GM06990 (cell line): ENCODE data around the gene CRABP2.

Experiments
- DNase-seq: peaks from one replicate; pipeline ENCODE4 v3.0.0-alpha.2; 2011; ENCODE audit not compliant: insufficient read length; ENCODE audit errors: extremely low read depth
- H3K27me3 ChIP-seq: replicated peaks from 2 replicates; pipeline ENCODE4 v1.6.0; 2011; ENCODE audit warnings: low read length; ENCODE audit not compliant: control insufficient read depth, insufficient read depth
- H3K36me3 ChIP-seq: 2 replicates; pipeline ENCODE4 v1.5.1; 2011; ENCODE audit warnings: low read length; ENCODE audit not compliant: control insufficient read depth, insufficient read depth
- H3K4me3 ChIP-seq: replicated peaks from 2 replicates; pipeline ENCODE4 v1.5.1; 2011; ENCODE audit warnings: low read depth, mild to moderate bottlenecking, control low read depth, low read length
- TF ChIP-seq, protein P1 (sequence below): IDR thresholded peaks from 2 replicates; pipeline ENCODE4 v1.5.1; 2011; ENCODE audit warnings: low read length, control low read depth, mild to moderate bottlenecking, inconsistent platforms; ENCODE audit not compliant: insufficient read depth, poor library complexity, severe bottlenecking

CRABP2 gene

DNA sequence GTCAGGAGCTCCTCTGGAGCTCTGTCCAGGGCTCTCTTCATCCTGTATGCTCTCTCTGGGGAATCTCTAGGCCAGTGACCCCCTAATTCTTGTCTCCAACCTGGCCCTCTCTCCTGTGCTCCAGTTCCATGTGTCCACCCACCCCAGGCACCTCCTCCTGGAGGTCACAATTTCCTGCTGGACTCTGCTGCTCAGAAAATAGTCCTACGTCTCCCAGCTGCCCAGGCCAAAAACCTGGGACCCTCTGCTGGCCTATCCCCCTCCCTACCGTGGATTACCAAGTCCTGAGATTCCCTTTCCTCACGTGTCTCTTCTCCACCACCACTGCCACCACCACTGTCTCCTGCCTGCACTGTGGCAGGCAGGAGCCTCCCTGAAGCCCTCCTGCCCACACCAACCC, 39.8 kb downstream of the CRABP2 start:
- H3K27me3 ChIP-seq: peaks cover 2% of the 10 kb centered on the region; the same call in 1 of the 2 replicates
- no peaks in the 10 kb centered on the region for H3K36me3 ChIP-seq
- DNase-seq: no peak
- TF ChIP-seq, protein P1, sequence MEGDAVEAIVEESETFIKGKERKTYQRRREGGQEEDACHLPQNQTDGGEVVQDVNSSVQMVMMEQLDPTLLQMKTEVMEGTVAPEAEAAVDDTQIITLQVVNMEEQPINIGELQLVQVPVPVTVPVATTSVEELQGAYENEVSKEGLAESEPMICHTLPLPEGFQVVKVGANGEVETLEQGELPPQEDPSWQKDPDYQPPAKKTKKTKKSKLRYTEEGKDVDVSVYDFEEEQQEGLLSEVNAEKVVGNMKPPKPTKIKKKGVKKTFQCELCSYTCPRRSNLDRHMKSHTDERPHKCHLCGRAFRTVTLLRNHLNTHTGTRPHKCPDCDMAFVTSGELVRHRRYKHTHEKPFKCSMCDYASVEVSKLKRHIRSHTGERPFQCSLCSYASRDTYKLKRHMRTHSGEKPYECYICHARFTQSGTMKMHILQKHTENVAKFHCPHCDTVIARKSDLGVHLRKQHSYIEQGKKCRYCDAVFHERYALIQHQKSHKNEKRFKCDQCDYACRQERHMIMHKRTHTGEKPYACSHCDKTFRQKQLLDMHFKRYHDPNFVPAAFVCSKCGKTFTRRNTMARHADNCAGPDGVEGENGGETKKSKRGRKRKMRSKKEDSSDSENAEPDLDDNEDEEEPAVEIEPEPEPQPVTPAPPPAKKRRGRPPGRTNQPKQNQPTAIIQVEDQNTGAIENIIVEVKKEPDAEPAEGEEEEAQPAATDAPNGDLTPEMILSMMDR: no peak
- H3K4me3 ChIP-seq: no peak overlapping the region

DNA sequence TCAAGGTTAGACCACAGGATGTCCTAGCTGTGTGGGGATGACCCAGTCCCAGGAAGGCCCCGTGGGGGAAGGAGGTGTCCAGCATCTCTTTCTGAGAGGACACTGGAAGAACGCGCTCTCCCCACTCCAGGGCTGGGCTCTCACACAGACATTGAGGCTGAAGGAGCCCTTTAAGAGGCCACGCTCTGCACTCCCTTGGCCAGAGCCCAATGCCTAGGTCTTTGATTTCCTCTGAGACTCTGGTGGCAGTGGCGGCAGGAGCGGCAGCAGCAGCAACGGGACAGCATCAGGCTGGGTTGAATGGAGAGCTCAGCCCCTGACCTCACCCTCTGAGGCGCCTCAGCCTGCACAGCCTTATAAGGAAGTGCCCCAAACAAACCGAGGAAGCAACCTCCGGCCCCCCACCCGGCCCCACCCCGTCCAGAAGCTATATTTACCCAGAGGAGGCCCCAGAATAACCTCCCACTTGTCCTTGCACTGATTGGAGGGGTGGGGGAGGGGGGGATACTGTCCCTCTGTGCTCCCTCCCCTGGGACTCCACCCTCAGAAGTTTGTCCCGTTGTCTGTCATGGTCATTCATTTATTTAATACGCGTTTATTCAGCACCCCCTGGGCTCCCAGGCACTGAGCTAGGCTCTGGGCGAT, 40.5 kb downstream of the CRABP2 start:
- H3K4me3 ChIP-seq: no peak overlapping the region
- DNase-seq: peak; percentile 81
- H3K27me3 ChIP-seq: no peaks in the 10 kb centered on the region
- TF ChIP-seq, protein P1: no peak
- no peaks in the 10 kb centered on the region for H3K36me3 ChIP-seq

DNA sequence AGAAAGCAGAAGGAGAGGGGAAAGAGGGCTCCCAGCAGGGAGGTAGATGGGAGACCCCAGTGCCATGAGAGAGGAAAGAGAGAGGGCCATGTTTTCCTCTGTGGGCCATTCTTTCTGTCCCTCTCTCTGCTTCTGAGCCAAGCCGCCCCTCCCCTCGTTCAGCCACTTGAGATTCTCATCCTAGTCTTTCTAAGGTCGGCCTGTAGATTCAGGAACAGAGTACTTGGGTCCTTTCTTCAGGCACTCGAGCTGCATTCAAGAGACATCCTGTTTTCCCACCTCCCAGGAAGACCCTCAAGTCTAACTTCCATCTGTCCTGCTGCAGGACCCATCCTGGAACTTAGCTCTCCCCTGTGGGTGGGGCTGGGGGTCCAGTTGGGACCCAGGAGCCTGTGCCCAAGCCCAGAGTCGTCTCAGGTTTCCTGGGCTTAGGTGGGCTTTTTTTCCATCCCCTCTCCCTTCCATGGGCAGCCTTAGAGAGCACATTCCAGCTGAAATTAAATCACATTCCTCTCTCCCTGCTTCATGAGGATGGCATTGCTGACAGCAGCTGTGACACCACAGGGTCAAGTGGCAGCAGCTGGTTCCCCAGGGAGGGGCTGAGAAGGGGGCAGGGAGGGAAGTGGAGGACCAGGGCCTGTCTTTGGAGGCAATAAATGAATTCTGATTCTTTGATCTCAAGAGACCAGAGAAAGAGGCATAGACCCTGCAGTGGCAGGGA, 41.2 kb downstream of the CRABP2 start:
- no peaks in the 10 kb centered on the region for H3K27me3 ChIP-seq
- DNase-seq: no peak
- no peak overlapping the region for H3K4me3 ChIP-seq

DNA sequence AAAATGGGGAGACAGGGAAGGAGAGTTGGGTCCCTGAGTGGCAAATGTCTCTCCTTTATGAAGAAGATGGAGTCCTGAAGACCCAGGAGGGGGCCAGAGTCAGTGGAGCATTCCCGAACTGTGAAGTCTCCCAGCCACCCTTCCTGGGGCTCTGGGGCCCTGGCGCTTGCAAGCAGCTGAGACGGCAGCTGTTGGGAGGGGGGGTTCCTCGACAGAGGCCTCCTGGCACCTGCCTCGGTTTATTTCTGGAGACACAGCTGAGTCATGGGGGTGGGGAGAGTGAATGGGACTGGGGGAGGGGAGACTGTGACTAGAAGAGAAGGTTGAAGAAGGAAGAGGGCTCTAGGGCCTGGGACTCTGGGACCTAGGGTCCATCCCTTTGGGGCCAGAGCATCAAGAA, 42.2 kb downstream of the CRABP2 start:
- H3K36me3 ChIP-seq: no peaks in the 10 kb centered on the region
- no peak overlapping the region for H3K4me3 ChIP-seq
- DNase-seq: peak; percentile 56
- TF ChIP-seq, protein P1: no peak
- H3K27me3 ChIP-seq: no peaks in the 10 kb centered on the region

More for the DNA sequence above, 41.2 kb downstream of the CRABP2 start:
- no peaks in the 10 kb centered on the region for H3K36me3 ChIP-seq
- TF ChIP-seq, protein P1: no peak

DNA sequence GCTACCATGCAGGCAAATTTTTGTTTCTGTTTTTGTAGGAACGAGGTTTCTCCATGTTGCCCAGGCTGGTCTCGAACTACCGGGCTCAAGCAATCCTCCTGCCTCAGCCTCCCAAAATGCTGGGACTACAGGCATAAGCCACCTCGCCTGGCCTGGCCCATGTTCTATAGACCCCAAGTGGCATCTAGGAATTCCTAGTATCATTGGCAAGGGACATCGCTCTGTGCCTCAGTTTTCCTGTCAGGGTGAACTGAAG, 42.7 kb downstream of the CRABP2 start:
- no peaks in the 10 kb centered on the region for H3K36me3 ChIP-seq
- TF ChIP-seq, protein P1: no peak
- no peaks in the 10 kb centered on the region for H3K27me3 ChIP-seq
- no peak overlapping the region for H3K4me3 ChIP-seq
- no peak for DNase-seq
